Measurements from ENCODE around the gene CRYBA1. TPM values are rescaled to one million over a fixed set of nuclear protein-coding genes. Genes with fewer than 3 reads are reported as not detected.

The CRYBA1 gene
- total RNA-seq, 2 donors from 2014 or later = not detected

DNA sequence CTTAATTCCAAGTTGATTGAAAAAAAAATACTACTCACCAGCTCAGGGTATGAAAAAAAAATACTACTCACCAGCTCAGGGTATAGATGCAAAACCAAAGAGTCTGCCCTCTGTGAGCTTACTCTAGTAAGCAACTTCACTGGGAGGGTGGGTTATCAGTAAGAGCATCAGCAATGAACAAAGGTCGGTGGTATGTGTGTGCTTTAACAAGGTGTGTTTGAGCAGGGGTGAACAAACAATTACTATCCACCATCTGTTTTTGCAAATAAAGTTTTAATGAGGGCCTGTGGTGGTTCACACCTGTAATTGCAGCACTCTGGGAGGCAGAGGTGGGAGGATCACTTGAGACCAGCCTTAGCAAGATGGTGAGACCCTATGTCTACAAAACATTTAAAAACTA lies 27.3 kb downstream of the CRYBA1 start:
- Mint-ChIP-seq H3K27ac (peak overlapping the region; percentile 47), H3K9me3 (peaks cover 3% of the 10 kb centered on the region), H3K4me1 (peaks cover 28% of the 10 kb centered on the region), H3K27me3 (ENCODE audit: insufficient read depth) (no peaks in the 10 kb centered on the region), H3K36me3 (ENCODE audit: low read depth) (peaks cover 83% of the 10 kb centered on the region), H3K4me3 (no peak overlapping the region)
- Histone ChIP-seq H3K36me3 (ENCODE audit: control insufficient read depth, insufficient read depth, low read length) (peaks cover 86% of the 10 kb centered on the region), H3K9me3 (ENCODE audit: control insufficient read depth, low read length) (peaks cover 17% of the 10 kb centered on the region), H3K9ac (ENCODE audit: extremely low read depth, low read length, poor library complexity, severe bottlenecking) (no peak overlapping the region), H3K4me3 (ENCODE audit: low read length) (no peak overlapping the region), H3K4me1 (ENCODE audit: control insufficient read depth, insufficient read depth, low read length) (no peaks in the 10 kb centered on the region), H3K27me3 (ENCODE audit: control insufficient read depth, insufficient read depth, low read length, poor library complexity, severe bottlenecking) (no peaks in the 10 kb centered on the region), H3K27ac (ENCODE audit: low read depth, low read length) (no peak overlapping the region)
- 88% methylated on average over 1 of the region's 1 CpG; no CpG with 5 or more reads in 1 of the 2 experiments for WGBS, 2 experiments (ENCODE audit: insufficient coverage in 1 of 2, insufficient read length in 1 of 2)
- no peak for DNase-seq
- TF ChIP-seq, protein P1, sequence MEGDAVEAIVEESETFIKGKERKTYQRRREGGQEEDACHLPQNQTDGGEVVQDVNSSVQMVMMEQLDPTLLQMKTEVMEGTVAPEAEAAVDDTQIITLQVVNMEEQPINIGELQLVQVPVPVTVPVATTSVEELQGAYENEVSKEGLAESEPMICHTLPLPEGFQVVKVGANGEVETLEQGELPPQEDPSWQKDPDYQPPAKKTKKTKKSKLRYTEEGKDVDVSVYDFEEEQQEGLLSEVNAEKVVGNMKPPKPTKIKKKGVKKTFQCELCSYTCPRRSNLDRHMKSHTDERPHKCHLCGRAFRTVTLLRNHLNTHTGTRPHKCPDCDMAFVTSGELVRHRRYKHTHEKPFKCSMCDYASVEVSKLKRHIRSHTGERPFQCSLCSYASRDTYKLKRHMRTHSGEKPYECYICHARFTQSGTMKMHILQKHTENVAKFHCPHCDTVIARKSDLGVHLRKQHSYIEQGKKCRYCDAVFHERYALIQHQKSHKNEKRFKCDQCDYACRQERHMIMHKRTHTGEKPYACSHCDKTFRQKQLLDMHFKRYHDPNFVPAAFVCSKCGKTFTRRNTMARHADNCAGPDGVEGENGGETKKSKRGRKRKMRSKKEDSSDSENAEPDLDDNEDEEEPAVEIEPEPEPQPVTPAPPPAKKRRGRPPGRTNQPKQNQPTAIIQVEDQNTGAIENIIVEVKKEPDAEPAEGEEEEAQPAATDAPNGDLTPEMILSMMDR (conservative IDR thresholded peaks at IDR 0.05) = no peak

DNA sequence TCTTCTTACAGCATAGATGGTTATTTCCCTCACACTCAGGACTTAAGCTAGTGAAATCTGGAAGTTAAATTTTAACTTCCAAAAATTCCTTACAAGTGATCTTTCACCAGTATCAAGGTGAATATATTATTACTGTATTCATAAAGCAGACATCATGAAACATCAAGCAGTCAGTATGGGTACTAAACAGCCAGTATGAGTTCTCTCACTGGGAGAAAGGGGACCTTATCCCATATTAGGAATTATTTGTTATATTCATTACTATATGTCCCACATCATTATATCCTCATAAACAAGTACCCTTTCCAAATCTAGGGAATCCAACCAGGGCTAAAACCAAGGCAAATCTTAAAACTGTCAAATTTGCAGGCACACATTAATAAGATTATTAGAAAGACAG lies 32.0 kb downstream of the CRYBA1 start:
- TF ChIP-seq, protein P1 (conservative IDR thresholded peaks at IDR 0.05) = no peak
- no peak overlapping the region for H3K27ac Mint-ChIP-seq
- H3K27me3 ChIP-seq (ENCODE audit: control insufficient read depth, insufficient read depth, low read length, poor library complexity, severe bottlenecking) = no peaks in the 10 kb centered on the region
- peaks cover 38% of the 10 kb centered on the region for H3K9me3 ChIP-seq (ENCODE audit: control insufficient read depth, low read length)
- H3K4me1 Mint-ChIP-seq = peaks cover 34% of the 10 kb centered on the region
- peaks cover 3% of the 10 kb centered on the region for H3K9me3 Mint-ChIP-seq
- H3K4me3 ChIP-seq (ENCODE audit: low read length) = peak overlapping the region; percentile 5
- H3K36me3 ChIP-seq (ENCODE audit: control insufficient read depth, insufficient read depth, low read length) = peaks cover 95% of the 10 kb centered on the region
- peaks cover 87% of the 10 kb centered on the region for H3K36me3 Mint-ChIP-seq (ENCODE audit: low read depth)
- no peak for DNase-seq
- no peak overlapping the region for H3K4me3 Mint-ChIP-seq
- no peaks in the 10 kb centered on the region for H3K27me3 Mint-ChIP-seq (ENCODE audit: insufficient read depth)
- H3K9ac ChIP-seq (ENCODE audit: extremely low read depth, low read length, poor library complexity, severe bottlenecking) = no peak overlapping the region
- H3K27ac ChIP-seq (ENCODE audit: low read depth, low read length) = no peak overlapping the region
- no peaks in the 10 kb centered on the region for H3K4me1 ChIP-seq (ENCODE audit: control insufficient read depth, insufficient read depth, low read length)

DNA sequence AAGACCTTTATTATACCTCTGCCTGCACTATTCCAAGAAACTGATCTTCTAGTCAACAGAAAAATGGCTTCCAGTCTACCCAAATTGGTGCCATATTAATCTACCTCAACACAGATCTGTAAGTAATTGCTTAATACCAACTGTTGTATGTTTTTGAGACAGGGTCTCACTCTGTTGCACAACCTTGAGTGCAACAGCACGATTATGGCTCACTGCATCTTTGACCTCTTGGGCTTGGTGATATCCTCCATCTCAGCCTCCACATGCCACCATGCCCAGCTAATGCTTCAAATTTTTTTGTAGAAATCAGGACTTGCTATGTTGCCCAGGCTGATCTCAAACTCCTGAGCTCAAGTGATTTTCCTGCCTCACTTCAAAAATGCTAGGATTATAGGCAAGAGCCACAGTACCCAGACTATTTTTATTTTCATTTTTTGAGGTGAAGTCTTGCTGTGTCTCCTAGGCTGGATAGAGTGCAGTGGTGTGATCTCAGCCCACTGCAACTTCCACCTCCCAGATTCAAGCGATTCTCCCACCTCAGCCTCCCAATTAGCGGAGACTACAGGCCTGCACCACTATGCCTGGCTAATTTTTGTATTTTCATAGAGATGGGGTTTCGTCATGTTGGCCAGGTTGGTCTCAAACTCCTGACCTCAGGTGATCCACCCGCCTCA lies 32.9 kb downstream of the CRYBA1 start:
- no peaks in the 10 kb centered on the region for H3K9me3 Mint-ChIP-seq
- WGBS, 2 experiments (ENCODE audit: insufficient coverage in 1 of 2, insufficient read length in 1 of 2) = 91 to 94% methylated on average over 5 of the region's 5 CpGs
- H3K36me3 Mint-ChIP-seq (ENCODE audit: low read depth) = peaks cover 85% of the 10 kb centered on the region
- no peaks in the 10 kb centered on the region for H3K27me3 ChIP-seq (ENCODE audit: control insufficient read depth, insufficient read depth, low read length, poor library complexity, severe bottlenecking)
- no peak overlapping the region for H3K4me3 Mint-ChIP-seq
- no peak overlapping the region for H3K9ac ChIP-seq (ENCODE audit: extremely low read depth, low read length, poor library complexity, severe bottlenecking)
- no peaks in the 10 kb centered on the region for H3K27me3 Mint-ChIP-seq (ENCODE audit: insufficient read depth)
- no peaks in the 10 kb centered on the region for H3K4me1 ChIP-seq (ENCODE audit: control insufficient read depth, insufficient read depth, low read length)
- H3K9me3 ChIP-seq (ENCODE audit: control insufficient read depth, low read length) = peaks cover 37% of the 10 kb centered on the region
- TF ChIP-seq, protein P1 (conservative IDR thresholded peaks at IDR 0.05) = no peak
- H3K27ac ChIP-seq (ENCODE audit: low read depth, low read length) = no peak overlapping the region
- H3K36me3 ChIP-seq (ENCODE audit: control insufficient read depth, insufficient read depth, low read length) = peaks cover 95% of the 10 kb centered on the region
- no peak for DNase-seq
- no peak overlapping the region for H3K27ac Mint-ChIP-seq
- peak overlapping the region; percentile 61 for H3K4me3 ChIP-seq (ENCODE audit: low read length)
- peaks cover 34% of the 10 kb centered on the region for H3K4me1 Mint-ChIP-seq
